ENCODE results near the gene PARP15. TPM values are rescaled to one million over a fixed set of nuclear protein-coding genes. Genes with fewer than 3 reads are reported as not detected.

Gene PARP15
- total RNA-seq, 6 donors from 2014 or later = 7.0 to 30.4 (median 12.3) TPM

DNA sequence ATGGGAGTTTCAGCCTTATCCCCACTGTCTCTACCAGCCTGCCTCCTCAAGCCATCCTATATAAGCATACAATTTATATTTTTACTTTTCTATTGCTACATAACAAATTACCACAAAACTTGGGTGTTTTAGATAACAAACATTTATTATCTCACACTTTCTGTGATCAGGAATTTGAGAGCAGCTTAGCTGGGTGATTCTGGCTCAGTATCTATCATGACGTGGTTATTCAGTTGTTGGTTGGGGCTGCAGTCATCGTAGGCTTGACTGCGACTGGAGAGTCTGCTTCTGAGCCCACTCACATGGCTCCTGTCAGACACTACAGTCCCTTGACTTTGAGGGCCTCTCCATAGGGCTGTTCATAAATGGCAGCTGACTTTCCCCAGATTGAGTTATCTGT is 20.7 kb downstream of the PARP15 start:
- Histone ChIP-seq H3K4me1 (no peaks in the 10 kb centered on the region), H3K27me3 (no peaks in the 10 kb centered on the region), H3K27ac (no peak overlapping the region), H3K4me3 (no peak overlapping the region), H3K36me3 (no peaks in the 10 kb centered on the region), H3K9me3 (no peaks in the 10 kb centered on the region)
- ATAC-seq (ENCODE audit: low FRiP score in 2 of 2) = no peak
- no peak for DNase-seq
- TF ChIP-seq EP300 (IDR thresholded peaks at IDR 0.05) (no peak), POLR2A (IDR thresholded peaks at IDR 0.05) (no peak), POLR2AphosphoS5 (IDR thresholded peaks at IDR 0.05) (no peak)
- TF ChIP-seq, protein P1, sequence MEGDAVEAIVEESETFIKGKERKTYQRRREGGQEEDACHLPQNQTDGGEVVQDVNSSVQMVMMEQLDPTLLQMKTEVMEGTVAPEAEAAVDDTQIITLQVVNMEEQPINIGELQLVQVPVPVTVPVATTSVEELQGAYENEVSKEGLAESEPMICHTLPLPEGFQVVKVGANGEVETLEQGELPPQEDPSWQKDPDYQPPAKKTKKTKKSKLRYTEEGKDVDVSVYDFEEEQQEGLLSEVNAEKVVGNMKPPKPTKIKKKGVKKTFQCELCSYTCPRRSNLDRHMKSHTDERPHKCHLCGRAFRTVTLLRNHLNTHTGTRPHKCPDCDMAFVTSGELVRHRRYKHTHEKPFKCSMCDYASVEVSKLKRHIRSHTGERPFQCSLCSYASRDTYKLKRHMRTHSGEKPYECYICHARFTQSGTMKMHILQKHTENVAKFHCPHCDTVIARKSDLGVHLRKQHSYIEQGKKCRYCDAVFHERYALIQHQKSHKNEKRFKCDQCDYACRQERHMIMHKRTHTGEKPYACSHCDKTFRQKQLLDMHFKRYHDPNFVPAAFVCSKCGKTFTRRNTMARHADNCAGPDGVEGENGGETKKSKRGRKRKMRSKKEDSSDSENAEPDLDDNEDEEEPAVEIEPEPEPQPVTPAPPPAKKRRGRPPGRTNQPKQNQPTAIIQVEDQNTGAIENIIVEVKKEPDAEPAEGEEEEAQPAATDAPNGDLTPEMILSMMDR (IDR thresholded peaks at IDR 0.05) = no peak
- 75 to 90% methylated on average over 3 of the region's 3 CpGs for WGBS, 2 donors

DNA sequence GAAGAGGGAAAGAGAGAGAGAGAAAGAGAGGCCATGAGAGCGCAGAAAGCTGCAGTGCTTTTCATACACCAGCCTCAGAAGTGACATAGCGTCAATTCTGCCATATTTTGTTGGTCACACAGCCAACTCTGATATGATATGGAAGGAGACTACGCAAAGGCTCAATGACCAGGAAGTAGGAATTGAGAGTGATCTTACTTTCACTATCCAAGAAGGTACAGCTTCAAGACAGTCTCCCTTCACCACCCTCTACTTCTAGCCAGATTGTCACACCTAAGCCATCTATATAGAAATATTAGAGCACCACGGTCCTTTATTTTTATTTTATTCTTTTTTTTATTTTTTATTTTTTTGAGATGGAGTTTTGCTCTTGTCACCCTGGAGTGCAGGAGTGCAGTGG is 21.1 kb downstream of the PARP15 start:
- whole genome bisulfite sequencing, 2 donors = 67 to 71% methylated on average over 4 of the region's 4 CpGs
- Histone ChIP-seq H3K27me3 (no peaks in the 10 kb centered on the region), H3K36me3 (no peaks in the 10 kb centered on the region), H3K27ac (no peak overlapping the region), H3K9me3 (no peaks in the 10 kb centered on the region), H3K4me3 (no peak overlapping the region), H3K4me1 (no peaks in the 10 kb centered on the region)
- no peak for ATAC-seq (ENCODE audit: low FRiP score in 2 of 2)
- DNase-seq = no peak
- TF ChIP-seq, protein P1 (IDR thresholded peaks at IDR 0.05) = no peak
- TF ChIP-seq POLR2A (IDR thresholded peaks at IDR 0.05) (no peak), POLR2AphosphoS5 (IDR thresholded peaks at IDR 0.05) (no peak), EP300 (IDR thresholded peaks at IDR 0.05) (no peak)

DNA sequence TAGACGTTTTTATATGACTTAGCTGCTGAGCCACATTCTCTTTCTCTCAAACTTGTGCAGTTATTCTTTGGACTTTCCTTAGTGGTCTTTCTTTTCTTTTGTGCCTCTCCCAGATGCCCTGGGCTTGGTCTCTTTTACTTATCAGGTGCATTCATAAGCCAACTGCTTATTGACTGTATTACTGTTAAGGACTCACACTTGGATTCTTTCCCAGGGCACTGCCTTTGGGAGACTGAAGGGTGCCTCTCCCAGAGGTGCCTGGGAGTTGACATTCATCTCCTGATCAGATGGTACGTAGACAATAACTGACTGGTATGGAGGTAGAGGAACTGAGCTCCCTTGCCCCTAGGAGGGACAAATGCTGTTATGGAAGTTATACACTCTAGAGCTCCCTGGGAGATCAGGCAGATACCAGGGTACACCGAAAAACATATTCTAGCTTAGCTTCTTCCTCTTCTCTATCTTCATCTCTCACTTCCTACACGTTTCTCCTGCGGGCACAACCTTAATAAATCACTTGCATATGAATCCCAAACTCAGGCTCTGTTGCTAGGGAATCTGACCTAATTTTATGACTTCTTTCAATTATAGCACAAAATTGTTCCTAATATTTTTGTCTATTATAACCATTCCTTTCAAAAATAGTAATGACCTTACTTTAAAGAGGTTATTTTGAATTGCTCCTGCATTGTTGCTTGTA is 24.7 kb downstream of the PARP15 start:
- Histone ChIP-seq H3K4me3 (no peak overlapping the region), H3K4me1 (no peaks in the 10 kb centered on the region), H3K27ac (no peak overlapping the region), H3K27me3 (no peaks in the 10 kb centered on the region), H3K9me3 (no peaks in the 10 kb centered on the region), H3K36me3 (no peaks in the 10 kb centered on the region)
- 58 to 59% methylated on average over 5 of the region's 5 CpGs for WGBS, 2 donors
- no peak for DNase-seq
- TF ChIP-seq POLR2A (IDR thresholded peaks at IDR 0.05) (no peak), POLR2AphosphoS5 (IDR thresholded peaks at IDR 0.05) (no peak)
- no peak for ATAC-seq (ENCODE audit: low FRiP score in 2 of 2)

DNA sequence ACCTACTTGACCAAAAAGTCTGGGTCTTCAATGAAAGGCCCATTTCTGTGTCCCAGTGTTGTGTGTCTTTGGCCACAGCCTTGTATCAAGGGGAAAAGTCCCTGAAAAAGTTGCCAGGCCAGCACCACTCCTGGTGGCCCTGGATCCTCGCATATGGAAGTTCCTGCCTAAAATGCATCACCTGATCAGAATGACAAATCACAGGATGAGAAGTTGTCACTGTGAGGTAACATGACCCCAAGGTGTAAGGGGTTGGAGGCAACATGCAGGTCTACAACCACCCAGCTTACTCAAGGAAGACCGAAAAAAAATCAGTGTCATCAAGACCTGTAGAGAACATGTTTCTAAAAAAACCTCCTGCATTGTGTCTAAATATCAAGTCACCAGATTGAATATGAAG is 25.6 kb downstream of the PARP15 start:
- H3K36me3 ChIP-seq = no peaks in the 10 kb centered on the region
- 82 to 83% methylated on average over 2 of the region's 2 CpGs for WGBS, 2 donors
- DNase-seq (no peak), ATAC-seq (ENCODE audit: low FRiP score in 2 of 2) (no peak)
- H3K4me1 ChIP-seq = no peaks in the 10 kb centered on the region
- no peak overlapping the region for H3K27ac ChIP-seq
- H3K9me3 ChIP-seq = no peaks in the 10 kb centered on the region
- no peaks in the 10 kb centered on the region for H3K27me3 ChIP-seq
- no peak overlapping the region for H3K4me3 ChIP-seq
- TF ChIP-seq POLR2AphosphoS5 (IDR thresholded peaks at IDR 0.05) (no peak), EP300 (IDR thresholded peaks at IDR 0.05) (no peak), POLR2A (IDR thresholded peaks at IDR 0.05) (no peak)
- TF ChIP-seq, protein P1 (IDR thresholded peaks at IDR 0.05) = no peak

DNA sequence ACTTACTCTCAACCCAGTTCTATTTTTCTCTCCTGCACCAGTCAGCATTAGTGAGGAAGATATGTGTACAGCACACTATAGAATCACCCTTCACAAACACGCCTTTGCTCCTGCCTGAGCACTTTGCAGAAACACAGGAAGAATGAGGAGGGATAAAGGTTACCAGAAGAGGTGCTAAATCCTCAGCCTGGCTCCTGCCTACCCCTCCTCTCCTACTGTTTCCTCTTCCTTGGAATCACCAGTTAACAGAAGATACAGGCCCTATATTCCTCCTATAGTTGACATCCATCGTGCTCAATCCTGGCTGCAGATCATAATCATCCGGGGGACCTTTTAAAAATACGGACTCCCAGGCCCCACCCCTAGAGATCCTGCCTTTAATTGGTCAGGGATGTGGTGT is 28.9 kb downstream of the PARP15 start:
- Histone ChIP-seq H3K27me3 (no peaks in the 10 kb centered on the region), H3K27ac (no peak overlapping the region), H3K4me1 (no peaks in the 10 kb centered on the region), H3K4me3 (no peak overlapping the region), H3K36me3 (no peaks in the 10 kb centered on the region), H3K9me3 (no peaks in the 10 kb centered on the region)
- 84 to 92% methylated on average over 3 to 4 of the region's 4 CpGs for WGBS, 2 donors
- no peak for TF ChIP-seq EP300 (IDR thresholded peaks at IDR 0.05)
- TF ChIP-seq, protein P1 (IDR thresholded peaks at IDR 0.05) = no peak
- TF ChIP-seq POLR2AphosphoS5 (IDR thresholded peaks at IDR 0.05) = no peak
- no peak for TF ChIP-seq POLR2A (IDR thresholded peaks at IDR 0.05)
- ATAC-seq (ENCODE audit: low FRiP score in 2 of 2) (no peak), DNase-seq (no peak)
